ENCODE results near the gene RPS18. TPM values are rescaled to one million over a fixed set of nuclear protein-coding genes. Genes with fewer than 3 reads are reported as not detected.

Gene RPS18
- total RNA-seq, 1 donor from 2014 or later = 3,778 TPM

- no peak for DNase-seq
These were observed 18.0 kb downstream of the RPS18 start for GRCh38 chr6:33289784-33290315.

GRCh38 chr6:33290459-33290858, 18.6 kb downstream of the RPS18 start:
- DNase-seq = no peak

- no peak for DNase-seq
These were observed 21.3 kb downstream of the RPS18 start for GRCh38 chr6:33292996-33293682.

GRCh38 chr6:33294086-33294823, 22.4 kb downstream of the RPS18 start:
- DNase-seq = no peak

GRCh38 chr6:33295621-33296369, 23.9 kb downstream of the RPS18 start:
- DNase-seq = no peak

- no peak for DNase-seq
These were observed 25.0 kb downstream of the RPS18 start for GRCh38 chr6:33296797-33297405.

- DNase-seq = no peak
These were observed 25.6 kb downstream of the RPS18 start for GRCh38 chr6:33297406-33297955.

GRCh38 chr6:33297956-33298772, 26.3 kb downstream of the RPS18 start:
- DNase-seq = peak; percentile 17

- DNase-seq = peak; percentile 71
These were observed 26.9 kb downstream of the RPS18 start, which contains the start of gene RGL2 for GRCh38 chr6:33298773-33299236. TSS of gene RGL2 (minus strand) at chr6:33298942. CDS start at chr6:33298610, 332 bp downstream.

GRCh38 chr6:33299237-33299944, 27.5 kb downstream of the RPS18 start:
- peak; percentile 87 for DNase-seq

- no peak for DNase-seq
These were observed 30.0 kb downstream of the RPS18 start for GRCh38 chr6:33301877-33302276.

GRCh38 chr6:33304216-33304615, 32.3 kb downstream of the RPS18 start:
- DNase-seq = no peak

- no peak for DNase-seq
These were observed 33.2 kb downstream of the RPS18 start for GRCh38 chr6:33305052-33305451.

GRCh38 chr6:33306356-33306755, 34.5 kb downstream of the RPS18 start:
- no peak for DNase-seq

- DNase-seq = peak; percentile 46
These were observed 40.7 kb downstream of the RPS18 start for GRCh38 chr6:33312361-33313104.

GRCh38 chr6:33313105-33313708, 41.3 kb downstream of the RPS18 start:
- no peak for DNase-seq

GRCh38 chr6:33313709-33314514, 42.0 kb downstream of the RPS18 start, which contains the start of gene TAPBP:
TSS of gene TAPBP (minus strand) at chr6:33314078. CDS start at chr6:33314041, 37 bp downstream.
- peak; percentile 52 for DNase-seq

GRCh38 chr6:33314515-33314942, 42.7 kb downstream of the RPS18 start:
- peak; percentile 66 for DNase-seq

All from occipital lobe (tissue), 2 donors.